GM19455 (cell line): ENCODE data around the gene MKI67.

Source experiments
- ATAC-seq: cut with Tn5 transposase; IDR thresholded peaks from one replicate; pipeline ENCODE4 v1.9.1; 2021; ENCODE audit not compliant: unreplicated experiment

MKI67 gene

DNA sequence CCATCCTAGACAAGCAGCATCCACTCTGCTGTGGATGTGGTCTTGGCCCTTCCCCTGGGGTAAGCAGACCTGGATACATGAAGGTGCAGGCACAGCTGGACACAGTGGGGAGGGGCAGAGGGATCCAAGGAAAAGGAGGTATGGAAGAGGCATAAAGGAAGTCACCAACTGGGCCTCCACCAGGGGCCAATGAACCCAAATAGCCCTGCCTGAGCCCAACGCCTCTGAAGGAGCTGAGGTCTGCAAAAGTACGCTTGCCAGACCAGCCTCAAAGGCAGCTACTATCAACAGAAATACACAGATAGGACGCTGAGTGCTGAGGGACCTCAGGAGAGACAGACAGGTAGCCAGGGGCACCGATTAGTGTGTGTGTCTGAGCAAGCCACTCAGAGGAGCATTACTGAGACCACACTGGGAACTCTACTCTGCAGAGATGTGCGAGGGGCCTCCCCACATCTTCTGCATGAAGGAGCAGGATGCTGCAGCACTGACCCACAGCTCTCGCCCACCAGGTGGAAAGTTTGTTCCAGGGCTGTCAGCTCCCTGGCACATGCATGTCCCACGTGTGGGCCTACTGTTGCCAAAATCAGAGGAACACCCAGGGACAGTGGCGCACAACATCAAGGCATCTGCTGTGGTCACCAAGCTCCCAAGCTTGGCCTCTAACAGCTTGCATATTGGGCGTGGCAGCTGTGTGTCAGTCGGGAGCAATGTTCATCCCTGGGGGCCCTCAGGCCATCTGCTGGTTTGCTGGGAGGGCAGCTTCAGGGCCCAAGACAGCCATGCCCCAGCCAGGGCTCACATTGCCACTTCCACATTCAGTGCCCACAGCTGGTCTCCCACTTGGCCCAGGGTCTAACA, 40.0 kb downstream of the MKI67 start:
- ATAC-seq, result no peak

DNA sequence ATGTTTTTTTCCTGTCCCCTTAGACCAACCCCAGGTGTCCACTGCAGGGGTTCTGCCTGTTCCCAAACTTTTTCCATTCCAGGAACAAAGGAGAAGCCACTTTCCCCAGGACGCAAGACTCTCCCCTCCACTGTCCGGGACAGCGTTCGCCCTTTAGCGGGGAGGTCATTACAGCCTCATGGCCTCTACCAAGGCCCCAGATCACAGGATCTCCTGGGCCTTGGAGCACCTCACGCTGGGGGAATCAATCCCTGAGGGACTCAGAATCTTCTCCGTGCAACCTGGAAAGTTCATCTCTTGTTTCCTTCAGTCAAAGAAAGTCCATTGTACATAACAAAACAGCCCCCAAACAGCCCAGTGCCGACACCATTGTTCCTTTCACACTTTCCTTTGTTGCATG, 41.2 kb downstream of the MKI67 start:
- ATAC-seq, result no peak

DNA sequence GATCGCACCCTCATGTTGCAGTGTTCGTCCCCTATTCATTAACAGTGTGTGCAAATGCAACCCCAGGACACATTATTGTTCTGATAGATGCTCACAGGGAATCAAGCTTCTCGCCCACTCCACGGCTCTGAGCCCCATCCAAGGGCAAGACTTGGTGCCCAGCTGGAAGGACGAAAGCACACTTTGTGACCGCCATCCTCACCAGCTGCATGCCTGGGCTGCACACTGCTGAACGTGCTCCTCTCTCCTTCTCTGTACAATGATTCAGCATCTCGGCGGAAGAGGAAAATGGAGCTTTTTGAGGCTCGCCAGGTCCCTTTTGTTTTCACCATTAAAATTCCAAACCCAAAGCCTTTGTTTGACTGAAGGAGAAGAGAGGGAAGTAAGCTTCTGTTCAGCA, 41.9 kb downstream of the MKI67 start:
- ATAC-seq, result no peak

DNA sequence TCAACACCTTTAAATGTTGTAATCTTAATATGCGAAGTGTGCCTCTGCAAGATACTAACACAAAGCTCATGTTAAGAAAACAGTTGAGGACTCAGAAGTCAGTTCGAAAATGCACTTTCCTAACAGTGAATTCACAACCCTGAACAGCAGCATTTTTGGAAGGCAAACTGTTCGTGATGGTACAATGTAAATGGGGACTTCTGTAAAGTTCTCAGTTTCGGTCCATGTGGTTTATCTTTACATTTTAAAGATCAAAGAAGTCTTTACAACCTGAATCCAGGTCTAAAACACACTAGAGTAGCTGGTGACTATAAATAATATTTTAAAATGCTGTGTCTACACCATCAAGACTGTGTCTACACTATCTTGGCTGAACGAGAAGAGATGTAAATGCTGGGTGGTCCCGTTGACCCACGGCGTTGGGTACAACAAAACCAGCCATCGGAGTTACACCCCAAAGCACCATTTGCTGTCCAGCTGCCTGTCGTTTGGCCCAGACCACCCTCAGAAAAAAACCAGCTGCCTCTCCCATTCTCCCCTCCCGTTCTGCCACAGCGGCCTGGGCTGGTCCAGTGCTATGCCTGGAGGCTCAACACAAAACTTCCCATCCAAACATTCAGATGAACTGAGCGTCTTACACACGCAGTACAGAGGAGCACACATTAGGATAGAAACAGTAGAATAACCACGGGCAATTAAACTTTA, 42.9 kb downstream of the MKI67 start:
- ATAC-seq, result no peak

DNA sequence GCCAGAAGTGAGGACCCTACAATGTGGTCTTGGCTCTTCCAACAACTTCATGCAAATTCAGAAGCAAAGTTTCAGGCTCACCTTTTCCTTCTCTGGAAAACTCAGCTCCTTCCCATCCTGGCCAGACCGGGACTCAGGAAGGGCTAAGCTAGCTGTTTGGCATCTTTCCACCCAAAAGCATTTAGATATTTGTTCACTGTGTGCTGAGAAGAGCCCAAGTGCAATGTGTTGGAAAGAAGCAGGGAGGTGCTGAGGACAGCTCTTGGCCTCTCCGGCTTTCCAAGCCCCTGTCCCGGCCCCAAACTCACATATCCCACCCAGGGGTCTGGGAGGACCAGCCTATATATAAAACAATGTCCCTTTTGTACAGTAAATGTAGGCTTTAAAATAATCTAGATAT, 44.5 kb downstream of the MKI67 start:
- ATAC-seq, result no peak

DNA sequence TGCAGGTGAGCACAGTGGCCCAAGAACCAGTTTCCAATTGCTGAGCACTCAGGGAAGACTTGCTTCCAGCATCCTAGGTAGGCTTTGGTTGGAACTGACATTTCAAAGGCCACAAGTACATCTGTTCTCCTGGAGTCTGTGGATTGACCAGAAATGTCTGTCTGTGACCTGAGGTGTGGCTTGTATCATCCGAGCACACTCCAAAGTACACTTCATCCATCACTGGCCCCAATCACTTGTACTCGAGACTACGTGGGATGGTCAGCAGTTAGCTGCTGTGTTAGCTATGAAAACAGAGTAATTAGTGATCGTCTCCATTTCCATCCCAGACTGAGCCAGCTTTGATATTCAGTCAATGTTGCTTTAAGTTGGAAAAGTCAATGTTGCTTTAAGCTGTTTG, 45.0 kb downstream of the MKI67 start:
- no peak for ATAC-seq

DNA sequence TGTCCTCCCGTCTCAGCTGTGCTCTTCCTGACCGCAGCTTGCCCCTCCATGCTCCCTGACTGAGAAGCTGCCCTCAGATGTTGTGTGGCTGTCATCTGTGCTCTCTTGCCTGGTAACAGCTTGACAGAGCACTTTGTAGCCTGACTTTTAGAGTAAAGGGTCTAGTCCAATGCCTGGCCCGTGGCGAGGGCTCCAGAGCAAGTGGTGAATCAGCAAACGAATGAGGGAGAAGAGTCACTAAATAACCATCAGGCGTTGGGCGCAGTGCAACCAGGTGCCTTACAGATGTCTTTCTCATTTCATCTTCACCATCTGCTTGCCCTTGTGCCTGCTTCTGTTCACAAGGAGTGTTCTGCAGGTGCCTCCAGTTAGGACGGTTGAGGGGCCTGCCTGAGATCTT, 45.6 kb downstream of the MKI67 start:
- no peak for ATAC-seq

DNA sequence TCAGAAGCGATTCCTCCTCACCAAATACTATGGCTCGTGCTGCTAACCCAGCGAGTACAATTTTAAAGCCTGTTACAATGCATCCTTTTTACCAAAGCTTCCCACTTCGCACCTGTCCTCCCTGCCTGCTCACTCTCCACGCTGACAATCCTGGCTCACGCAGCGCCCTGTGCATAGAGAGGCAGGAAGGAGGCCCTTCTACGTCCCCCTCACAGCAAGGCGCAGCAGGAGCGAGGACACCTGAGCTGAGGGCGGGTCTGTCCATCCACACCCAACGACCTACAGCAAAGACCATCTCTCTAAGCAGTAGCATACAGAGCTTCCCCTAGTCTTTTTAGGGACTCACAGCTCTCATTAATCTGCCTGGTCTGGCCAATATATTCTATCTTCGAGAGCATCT, 46.0 kb downstream of the MKI67 start:
- ATAC-seq, result no peak

DNA sequence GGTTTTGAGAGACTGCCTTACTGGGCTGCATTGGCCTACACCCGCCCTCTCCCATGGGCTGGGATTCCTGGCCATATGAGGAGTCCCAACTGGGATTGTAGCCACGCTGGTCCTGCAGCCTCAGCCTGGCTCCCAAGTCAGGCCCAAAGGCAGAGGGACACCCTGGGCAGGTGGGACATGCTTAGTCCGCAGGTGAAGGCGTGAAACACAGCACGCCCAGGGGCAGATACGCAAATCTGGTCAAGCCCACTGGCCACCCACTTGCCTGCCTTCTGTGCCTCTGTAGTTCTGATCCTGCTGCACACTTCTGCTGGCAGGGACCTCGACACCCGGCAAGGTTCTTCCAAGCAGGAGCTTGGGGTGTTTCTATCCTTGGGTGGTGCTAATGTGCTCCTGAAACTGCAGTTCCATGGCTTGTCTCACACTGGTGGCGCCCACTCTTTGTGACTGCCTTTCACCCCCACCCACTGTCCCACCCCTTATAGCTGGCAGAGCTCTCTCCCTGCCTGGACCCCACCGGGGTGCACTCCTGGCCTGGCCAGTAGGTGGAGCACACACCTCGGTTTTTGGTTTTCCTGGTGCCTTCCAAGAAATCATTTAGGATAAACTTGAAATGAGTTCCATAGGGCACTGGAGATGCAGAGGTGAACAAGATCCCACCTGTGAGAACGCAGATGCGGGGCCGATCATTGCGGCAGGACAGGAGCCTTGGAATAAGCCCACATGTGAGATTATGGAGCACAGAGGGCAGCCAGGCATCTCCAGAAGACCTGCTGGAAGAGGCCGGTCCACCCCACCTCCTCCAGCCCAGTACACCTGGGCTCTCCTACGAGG, 47.9 kb downstream of the MKI67 start:
- peak; percentile 63 for ATAC-seq

DNA sequence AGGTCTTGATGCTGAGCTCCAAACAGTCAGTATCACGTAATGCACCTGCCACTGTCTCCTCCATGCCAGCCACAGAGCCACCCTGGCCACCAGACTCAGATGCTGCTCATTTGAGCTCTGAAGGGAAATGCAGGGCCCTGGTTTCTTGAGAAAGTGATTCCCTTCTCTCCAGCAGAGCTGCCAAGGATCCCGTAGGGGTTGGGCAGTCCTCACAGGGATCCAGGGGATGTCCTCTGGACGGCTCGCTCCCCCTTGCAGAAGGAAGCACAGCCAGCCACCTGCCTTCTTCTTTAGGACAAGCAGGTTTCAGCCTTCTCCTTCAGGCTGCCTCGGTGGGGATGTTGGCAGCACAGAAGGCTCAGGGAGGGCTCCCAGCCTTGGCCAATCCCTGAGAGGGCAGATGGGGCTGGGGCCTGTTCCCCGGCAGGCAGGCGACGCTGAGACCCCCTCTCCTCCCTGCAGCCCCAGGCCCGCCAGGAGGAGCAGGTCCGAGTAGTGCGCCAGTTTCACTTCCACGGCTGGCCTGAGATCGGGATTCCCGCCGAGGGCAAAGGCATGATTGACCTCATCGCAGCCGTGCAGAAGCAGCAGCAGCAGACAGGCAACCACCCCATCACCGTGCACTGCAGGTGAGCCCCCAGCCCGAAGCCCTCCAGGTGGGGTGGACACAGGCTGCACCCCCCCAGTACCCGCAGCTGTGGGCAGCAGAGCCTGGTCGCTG, 48.9 kb downstream of the MKI67 start:
- ATAC-seq, result no peak

DNA sequence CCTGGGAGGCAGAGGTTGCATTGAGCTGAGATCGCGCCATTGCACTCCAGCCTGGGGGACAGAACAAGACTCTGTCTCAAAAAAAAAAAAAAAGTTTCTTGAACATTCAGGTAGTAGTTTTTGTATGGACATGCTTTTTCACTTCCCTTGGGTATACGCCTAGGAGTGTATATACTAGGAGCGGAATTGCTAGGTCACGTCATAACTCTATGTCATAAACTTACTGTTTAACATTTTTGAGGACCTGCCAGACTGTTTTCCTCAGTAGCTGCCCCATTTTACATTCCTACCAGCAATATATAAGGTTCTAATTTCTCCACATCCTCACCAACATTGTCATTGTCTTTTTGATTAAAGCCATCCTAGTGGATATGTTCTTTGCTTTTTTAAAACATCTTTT, 51.6 kb downstream of the MKI67 start:
- no peak for ATAC-seq

DNA sequence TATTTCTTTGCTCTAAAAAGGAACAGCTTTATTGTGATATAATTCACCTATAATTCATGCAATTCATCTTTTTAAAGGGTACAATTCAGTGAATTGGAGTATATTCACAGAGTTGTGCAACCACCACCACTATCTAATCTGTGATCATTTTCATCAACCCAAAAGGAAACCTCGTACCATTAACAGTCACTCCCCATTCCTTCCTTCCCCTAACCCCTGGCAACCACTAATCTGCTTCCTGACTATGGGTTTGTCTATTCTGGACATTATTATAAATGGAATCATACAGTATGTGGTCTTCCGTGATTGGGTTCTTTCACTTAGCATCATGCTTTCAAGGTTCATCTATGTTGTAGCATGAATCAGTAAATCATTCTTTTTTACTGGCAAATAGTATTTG, 52.3 kb downstream of the MKI67 start:
- no peak for ATAC-seq

DNA sequence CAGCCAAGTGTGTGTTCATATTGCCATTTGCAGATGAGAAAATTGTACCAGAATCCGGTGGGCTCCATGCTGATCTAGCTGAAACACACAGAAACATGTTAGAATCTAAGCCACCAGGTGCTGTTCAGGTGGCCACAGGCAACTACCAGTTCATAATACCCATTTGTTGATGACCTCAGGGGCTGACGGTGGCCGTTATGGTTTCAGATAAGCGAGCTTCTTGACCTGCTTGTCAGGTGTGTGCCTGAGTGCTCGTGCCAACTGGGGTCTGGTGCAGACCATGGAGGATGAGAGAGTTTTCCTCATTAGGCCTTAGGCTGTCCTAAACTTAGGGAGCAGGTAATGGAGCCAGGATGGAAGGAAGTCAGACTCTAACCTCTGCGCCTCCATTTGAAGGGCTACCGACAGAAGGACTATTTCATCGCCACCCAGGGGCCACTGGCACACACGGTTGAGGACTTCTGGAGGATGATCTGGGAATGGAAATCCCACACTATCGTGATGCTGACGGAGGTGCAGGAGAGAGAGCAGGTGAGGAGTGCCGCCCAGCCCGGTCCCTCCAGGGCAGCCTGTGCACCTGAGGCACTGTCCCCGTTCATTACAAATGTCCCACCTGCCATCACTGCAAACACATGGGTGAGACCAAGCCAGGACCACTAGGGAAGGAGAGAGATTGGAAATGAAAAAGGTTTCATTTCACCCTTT, 53.1 kb downstream of the MKI67 start:
- ATAC-seq, result no peak

DNA sequence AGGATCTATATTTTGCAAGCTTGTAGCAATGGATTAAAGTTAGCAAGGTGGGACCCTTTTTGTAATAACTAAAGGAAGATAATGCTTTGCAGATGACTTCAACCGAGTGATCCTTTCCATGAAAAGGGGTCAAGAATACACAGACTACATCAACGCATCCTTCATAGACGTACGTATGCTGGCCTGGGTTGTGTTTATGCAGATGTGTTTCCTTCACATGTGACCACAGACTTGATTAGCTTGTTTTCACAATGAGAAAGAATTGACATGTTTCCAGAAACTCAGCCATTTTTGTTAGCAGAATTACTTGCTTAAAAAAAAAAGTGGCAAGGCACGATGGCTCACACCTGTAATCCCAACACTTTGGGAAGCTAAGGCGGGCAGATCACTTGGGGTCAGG, 54.2 kb downstream of the MKI67 start:
- ATAC-seq, result no peak

DNA sequence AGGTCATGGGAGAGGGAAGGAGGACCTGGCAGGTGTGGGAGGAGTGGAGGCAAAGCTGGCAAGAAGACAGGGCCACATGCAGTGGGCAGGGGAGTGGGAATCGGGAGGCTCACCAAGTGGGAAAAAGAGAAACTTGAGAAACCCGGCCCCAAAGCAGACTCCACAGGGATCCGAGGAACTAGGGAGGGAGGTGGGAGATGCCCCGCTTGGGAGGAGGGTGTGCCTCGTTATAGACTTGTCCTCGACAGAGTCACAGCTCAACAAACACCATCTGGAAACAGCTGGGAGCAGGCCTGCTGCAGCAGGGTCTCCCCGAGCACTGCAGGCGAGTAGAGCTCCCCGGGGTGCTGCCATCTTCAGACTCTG, 54.8 kb downstream of the MKI67 start:
- no peak for ATAC-seq

DNA sequence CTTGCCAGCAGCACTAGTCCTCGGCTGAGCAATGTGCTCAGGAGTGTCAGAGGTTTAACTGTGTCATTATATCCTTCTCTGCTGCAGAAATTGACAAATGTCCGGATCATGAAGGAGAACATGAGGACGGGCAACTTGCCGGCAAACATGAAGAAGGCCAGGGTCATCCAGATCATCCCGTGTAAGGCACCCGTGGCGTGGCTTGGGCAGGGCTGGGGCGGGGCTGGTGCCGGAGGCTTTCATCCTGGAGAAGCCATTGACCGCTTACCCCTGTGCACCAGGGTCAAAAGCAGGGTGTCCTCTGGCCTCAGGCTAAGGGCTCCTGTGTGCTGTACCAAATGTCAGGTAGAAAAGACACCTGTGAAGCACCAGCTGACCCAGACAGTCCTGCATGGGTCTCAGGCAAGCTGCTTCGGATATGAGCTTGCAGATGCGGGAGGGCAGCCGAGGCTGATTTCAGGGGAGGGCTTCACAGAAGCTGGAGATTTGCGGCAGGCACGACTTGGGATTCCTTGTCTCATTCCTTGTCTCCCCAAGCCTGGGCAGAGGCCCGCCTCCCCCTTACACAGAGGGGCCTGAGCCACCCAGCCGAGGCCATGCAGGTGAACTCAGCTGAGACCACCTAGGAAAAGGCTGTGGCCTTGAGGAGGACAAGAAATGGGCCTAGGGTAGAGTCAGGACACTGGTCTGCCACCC, 55.4 kb downstream of the MKI67 start:
- no peak for ATAC-seq

DNA sequence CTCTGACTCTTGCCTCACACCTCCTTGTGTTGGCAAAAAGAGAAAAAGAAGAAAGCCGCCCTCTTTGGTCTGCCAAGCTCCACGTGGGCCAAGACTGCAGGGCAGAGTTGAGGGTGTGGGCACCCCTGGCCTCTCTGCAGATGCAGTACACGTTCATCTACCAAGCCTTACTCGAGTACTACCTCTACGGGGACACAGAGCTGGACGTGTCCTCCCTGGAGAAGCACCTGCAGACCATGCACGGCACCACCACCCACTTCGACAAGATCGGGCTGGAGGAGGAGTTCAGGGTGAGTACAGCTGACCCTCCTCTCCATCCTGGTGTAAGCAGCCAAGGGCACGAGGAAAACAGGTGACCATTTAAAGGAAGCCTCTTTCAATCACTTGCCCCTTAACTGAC, 56.1 kb downstream of the MKI67 start:
- no peak for ATAC-seq

DNA sequence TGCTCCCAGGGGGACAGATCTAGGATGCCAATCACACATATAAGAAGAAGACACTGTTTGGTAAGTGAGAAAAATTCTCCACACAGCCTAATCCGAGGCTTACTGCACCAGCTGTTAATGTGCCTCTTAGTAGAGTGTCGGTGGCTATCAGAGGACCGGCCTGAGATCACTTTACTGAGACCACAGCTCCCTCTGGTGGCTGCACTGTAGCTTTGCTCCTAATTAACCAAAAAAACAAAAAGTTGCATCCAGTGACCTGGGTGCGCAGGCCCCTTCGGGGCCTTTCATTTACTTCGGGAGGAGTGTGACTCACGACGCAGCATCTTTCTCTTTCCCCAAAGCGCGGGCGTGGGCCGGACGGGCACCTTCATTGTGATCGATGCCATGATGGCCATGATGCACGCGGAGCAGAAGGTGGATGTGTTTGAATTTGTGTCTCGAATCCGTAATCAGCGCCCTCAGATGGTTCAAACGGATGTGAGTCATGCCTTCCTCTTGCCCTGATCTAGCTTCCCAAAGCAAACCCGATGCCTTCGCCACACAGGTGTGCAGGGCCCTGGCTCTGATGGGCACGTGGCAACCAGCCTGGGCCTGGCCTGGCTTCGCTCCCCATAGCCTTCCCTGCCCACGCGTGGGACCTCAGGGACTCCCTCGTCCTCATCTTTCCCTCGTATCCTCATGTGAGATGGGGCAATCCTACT, 56.7 kb downstream of the MKI67 start:
- ATAC-seq, result peak; percentile 62
